Measurements from ENCODE around the gene COMMD6.

DNA sequence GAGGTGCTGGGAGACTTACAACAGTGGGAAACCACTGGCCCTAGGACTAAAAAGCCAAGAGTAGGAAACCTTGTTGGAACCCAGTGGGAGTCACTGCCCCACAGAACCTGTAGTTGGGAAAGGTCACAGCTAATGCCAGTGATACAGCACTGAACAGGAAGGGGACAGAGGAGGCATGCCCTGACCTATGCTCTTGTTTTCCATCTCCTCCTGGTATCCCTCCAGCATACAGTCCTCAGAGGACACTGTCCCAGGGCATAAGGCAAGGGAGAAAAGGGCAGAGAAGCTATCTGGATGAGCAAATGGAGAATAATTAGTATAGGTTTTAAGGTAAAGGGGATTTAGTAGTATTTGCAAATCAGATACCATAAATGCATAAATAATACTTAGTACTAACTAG, 44.5 kb downstream of the COMMD6 start:
- no peak for TF ChIP-seq POLR2AphosphoS5 (IDR thresholded peaks at IDR 0.05)
- TF ChIP-seq, protein P1, sequence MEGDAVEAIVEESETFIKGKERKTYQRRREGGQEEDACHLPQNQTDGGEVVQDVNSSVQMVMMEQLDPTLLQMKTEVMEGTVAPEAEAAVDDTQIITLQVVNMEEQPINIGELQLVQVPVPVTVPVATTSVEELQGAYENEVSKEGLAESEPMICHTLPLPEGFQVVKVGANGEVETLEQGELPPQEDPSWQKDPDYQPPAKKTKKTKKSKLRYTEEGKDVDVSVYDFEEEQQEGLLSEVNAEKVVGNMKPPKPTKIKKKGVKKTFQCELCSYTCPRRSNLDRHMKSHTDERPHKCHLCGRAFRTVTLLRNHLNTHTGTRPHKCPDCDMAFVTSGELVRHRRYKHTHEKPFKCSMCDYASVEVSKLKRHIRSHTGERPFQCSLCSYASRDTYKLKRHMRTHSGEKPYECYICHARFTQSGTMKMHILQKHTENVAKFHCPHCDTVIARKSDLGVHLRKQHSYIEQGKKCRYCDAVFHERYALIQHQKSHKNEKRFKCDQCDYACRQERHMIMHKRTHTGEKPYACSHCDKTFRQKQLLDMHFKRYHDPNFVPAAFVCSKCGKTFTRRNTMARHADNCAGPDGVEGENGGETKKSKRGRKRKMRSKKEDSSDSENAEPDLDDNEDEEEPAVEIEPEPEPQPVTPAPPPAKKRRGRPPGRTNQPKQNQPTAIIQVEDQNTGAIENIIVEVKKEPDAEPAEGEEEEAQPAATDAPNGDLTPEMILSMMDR (IDR thresholded peaks at IDR 0.05): no peak
- no peak for TF ChIP-seq POLR2A (IDR thresholded peaks at IDR 0.05)
- TF ChIP-seq EP300 (IDR thresholded peaks at IDR 0.05; ENCODE audit: low read depth): no peak
